GM21717 (cell line): ENCODE data around the gene PRSS50.

ENCODE experiments used
- ATAC-seq: cut with Tn5 transposase; IDR thresholded peaks from one replicate; pipeline ENCODE4 v1.9.1; 2021; ENCODE audit warnings: mild to moderate bottlenecking, moderate library complexity; ENCODE audit not compliant: unreplicated experiment

PRSS50 gene

GRCh38 chr3:46725621-46726314 is 8.1 kb upstream of the PRSS50 start:
- no peak for ATAC-seq

GRCh38 chr3:46724424-46724823 is 6.8 kb upstream of the PRSS50 start:
- no peak for ATAC-seq

- no peak for ATAC-seq
Measured at GRCh38 chr3:46722443-46722842, 4.8 kb upstream of the PRSS50 start.

- no peak for ATAC-seq
Measured at GRCh38 chr3:46721009-46721408, 3.3 kb upstream of the PRSS50 start.

- no peak for ATAC-seq
Measured at GRCh38 chr3:46719735-46720271, 2.1 kb upstream of the PRSS50 start.

DNA sequence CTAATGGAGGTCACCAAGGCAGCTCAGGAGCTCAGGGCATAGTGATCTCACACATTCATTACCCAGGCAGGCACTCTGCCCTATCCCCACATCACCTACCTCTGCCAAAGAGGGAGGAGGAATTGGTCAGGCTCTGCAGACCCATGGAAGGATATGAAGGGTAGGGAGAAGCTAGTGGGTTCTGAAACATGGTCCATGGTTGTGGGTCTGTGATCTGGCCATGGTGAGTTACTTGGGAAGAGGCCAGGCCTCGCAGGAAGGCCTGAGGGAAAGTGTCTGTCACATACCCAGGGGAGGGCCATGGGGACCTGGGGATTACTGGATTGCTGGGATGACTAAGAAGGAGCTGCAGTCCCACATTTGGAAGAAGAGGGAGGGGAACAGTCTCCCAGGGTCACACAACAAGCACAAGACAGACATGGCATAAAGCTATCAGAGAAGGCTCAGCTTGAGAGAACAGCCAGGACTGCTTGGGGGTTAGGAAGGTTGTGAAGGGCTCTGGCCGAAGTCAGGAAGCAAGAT is 1.4 kb upstream of the PRSS50 start:
- ATAC-seq = no peak

DNA sequence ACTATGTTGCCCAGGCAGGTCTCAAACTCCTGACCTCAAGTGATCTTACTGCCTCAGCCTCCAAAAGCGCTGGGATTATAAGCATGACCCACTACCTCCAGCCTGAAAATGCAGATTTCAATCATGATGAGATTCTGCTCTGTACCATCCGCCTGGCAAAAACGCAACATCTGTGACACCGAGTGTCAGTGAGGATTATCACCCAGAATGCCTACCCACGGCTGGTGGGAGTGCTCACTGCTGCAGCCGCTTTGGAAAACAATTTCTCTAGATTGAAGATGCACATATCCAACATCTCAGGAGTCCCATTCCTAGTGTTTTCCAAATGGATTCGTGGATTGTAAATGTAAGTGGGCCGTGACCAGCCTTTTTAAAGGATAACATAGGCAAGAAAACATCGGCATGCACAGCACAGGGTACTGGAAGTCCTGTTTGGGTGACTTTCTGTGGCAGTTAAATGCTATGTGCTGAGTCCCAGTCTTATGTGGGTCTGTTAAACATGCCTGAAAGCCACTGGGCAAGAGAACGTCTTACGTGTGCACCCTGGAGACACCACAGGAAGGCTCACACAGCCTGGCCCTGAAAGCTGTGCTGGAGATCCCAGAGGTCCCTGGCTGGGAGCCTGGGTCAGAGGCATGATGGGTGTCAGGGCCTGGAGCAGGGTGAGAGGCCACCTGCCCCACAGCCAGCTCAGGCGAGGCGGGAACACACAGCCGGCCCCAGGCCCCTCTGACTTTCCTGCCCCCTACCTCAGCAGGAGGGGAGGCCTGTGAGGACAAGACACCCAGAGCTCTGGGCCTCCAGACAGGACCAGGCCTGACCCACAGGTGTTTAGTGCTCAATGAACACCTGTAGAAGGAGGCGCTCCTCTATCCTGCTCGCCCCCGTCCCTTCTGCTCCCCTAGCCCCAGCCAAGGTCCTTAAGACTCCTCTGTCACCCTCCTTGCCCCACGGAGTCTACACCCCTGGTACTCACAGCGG is 918 bp downstream of the PRSS50 start:
- ATAC-seq = no peak

DNA sequence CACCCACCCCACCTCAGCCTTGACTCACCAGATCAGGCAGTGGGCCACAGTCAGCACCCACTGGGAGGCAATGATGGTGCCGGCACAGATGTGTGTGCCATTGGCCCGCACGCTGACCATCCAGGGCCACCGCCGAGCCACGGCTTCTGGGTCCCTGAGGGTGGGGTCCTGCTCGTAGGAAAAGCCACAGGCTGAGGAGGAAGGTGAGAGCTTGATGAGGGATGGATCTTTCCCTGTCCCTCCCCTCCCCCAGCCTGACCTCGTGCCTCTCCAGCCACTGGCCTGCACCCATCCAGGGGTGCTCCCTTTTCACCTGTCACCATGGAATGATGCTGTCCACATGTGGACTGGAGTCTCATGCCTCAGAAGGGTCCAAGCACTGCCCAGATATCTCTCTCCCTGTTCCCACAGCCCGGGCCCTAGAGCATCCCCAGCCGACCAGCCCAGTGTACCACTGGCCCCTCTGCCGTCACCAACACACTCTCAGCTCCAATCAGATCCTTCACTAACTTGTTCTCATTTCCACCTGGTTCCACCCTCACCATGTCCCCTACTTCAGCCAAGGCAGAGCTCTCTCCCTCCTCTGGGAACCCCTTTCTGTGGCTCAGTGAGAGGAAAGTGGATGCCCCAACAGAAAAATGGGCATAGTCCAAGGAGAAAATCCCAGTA is 2.0 kb downstream of the PRSS50 start:
- ATAC-seq = no peak

GRCh38 chr3:46714728-46715506 is 2.8 kb downstream of the PRSS50 start:
- ATAC-seq = no peak

DNA sequence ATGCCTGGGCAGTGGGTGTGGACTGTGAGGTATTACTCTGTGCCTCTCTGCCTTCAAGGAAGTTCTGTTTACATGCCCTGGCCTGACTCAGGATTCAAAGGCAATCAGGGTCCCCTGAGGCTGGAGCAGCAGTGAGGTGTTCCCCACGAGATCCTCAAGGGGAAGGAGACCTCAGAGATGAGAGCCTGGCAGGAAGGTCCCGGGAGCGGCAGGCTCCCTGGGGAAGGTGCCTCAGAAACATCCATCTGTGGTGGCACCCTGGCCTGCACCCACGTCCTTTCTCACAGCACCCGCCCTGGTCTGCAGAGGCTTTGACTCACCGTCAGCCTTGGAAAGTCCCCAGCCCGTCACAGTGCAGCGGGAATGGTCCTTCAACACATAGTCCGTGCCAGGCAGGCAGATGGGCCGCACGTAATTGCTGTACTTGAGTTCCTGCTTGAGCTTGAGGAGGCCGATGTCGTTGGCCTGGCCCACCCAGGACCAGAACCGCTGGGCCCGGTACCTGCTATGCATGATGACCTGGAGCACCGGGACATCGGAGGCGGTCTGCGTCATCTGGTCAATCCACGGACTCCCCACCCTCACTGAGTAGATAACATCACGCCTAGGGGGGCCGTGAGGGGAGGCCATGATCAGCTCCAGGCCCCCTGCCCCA is 3.6 kb downstream of the PRSS50 start:
- peak; percentile 69 for ATAC-seq

GRCh38 chr3:46713050-46713897 is 4.4 kb downstream of the PRSS50 start:
- ATAC-seq = no peak

DNA sequence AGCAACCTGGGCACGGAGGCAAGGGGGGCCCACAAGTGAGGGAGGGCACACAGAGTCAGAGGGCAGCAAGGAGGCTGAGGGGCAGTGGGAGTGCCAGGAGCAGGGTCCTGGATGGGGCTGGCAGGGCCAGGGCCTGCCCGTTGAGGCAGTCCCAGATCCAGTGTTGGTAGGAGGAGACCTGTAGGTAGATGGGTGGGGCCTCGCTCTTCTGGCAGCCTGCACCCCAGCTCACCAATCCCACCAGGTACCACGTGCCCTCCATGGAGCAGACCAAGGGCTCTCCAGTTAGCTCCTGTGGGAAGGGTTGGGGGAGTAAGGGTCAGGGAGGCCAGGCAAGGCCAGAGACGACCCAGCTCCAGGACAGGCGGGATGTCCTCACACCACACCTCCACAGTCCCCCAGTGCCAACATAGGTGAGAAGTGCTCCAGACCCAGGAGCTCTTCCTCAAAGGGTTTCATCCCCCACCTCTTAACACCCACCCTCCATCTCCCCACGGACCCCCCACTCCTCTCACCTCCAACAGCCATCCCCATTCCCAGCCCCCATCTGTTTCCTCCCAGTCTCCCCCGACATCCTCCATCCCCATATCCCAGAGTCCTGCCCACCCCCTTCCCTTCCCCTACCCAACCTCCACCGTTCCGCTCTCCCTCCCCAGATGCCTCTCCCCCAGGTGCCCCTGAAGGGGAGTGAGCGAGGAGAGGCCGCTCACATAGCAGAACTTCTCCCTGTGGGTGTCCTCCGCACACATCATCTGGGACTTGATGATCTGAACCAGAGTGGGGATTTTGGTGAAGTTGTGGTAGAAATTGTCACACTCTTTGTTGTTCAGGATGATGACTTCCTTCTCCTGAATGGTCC is 5.2 kb downstream of the PRSS50 start:
- no peak for ATAC-seq

- ATAC-seq = no peak
Measured at GRCh38 chr3:46711760-46712159, 5.9 kb downstream of the PRSS50 start.

DNA sequence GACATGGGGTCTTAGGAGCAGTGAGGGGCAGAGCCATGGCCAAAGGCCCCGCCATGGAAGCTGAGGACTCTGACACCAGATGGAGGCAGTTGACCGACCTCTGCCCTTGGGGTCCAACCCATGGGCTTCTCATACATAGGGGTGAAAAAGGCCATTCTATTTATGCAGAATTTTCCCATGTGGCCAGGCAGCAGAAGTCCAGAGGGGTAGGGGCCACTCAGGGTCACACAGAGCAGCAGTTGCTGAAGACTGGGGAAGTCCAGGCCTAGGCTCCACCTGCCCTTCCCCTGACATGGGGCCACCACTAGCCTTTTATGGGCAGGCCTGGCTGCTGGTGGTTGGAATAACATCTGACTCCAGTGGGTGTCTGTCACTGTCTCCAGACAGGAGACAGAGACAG is 6.4 kb downstream of the PRSS50 start:
- ATAC-seq = no peak

GRCh38 chr3:46710671-46711295 is 6.9 kb downstream of the PRSS50 start:
- no peak for ATAC-seq

GRCh38 chr3:46710229-46710628 is 7.4 kb downstream of the PRSS50 start:
- ATAC-seq = no peak

DNA sequence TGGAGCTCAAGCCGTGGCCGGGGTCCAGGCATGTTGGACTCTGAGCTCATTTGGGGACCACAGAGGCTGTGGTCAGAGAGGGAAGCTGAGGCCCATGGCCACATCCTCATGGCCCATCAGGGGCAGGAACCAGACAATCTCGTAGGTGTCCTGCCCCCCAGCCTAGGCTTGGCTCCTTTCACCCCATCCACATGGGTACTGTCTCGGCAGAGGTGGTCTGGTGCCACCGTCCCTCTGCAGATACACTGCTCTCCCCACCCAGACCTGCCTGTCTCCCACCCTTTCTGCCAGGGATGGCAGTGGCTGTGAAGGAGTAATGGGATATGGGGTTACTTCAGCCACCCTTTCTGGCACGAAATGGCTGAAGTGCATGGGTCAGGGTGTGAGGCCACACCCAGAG is 7.9 kb downstream of the PRSS50 start:
- no peak for ATAC-seq
